ENCODE results near the gene BARD1.

BARD1 gene

DNA sequence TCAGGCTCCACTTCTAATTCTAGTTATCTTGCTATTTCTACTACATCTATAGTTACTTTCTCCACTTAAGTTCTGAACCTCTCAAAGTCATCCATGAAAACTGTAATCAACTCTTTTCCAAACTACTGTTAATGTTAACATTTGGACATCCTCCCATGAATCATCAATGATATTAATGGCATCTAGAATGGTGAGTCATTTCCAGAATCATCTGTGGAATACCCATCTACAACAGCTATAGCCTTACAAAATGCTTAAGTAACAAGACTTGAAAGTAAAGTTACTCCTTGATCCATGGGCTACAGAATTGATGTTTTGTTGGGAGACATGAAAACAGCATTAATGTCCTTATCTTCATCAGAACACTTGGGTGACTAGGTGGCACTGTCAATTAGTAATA, 35.4 kb downstream of the BARD1 start:
- DNase-seq (ENCODE audit: low spot score): no peak
- H4K91ac ChIP-seq (ENCODE audit: low read depth, low read length, poor library complexity): no peak overlapping the region
- no peak overlapping the region for H3K23ac ChIP-seq (ENCODE audit: low read depth, low read length, poor library complexity)
- H3K79me1 ChIP-seq (ENCODE audit: low read depth, low read length): no peaks in the 10 kb centered on the region
- no peak overlapping the region for H2AFZ ChIP-seq (ENCODE audit: low read length)
- H3K9me3 ChIP-seq (replicated peaks in 1 of 2; ENCODE audit: control insufficient read depth in 2 of 2, insufficient read depth in 1 of 2, low read depth in 1 of 2, low read length in 2 of 2): peaks cover 7 to 40% of the 10 kb centered on the region in 2 donors
- H3K4me3 ChIP-seq (ENCODE audit: low read length in 2 of 2): no peak overlapping the region
- H3K27ac ChIP-seq (replicated peaks; ENCODE audit: low read length): no peak overlapping the region
- no peak overlapping the region for H2BK120ac ChIP-seq (ENCODE audit: low read depth, low read length)
- H3K4me2 ChIP-seq (ENCODE audit: insufficient read depth, low read length, poor library complexity, severe bottlenecking): no peak overlapping the region
- no peak overlapping the region for H4K8ac ChIP-seq (ENCODE audit: low read depth, low read length)
- H2AK5ac ChIP-seq (ENCODE audit: low read depth, low read length): no peak overlapping the region
- no peak overlapping the region for H3K18ac ChIP-seq (ENCODE audit: low read length)
- no peak overlapping the region for H3K14ac ChIP-seq (ENCODE audit: low read length)
- H3K4ac ChIP-seq (ENCODE audit: low read length): no peak overlapping the region
- H2BK5ac ChIP-seq (ENCODE audit: low read length): no peak overlapping the region
- H3K9ac ChIP-seq (ENCODE audit: low read depth, low read length, poor library complexity): no peak overlapping the region
- H3K27me3 ChIP-seq (ENCODE audit: control insufficient read depth in 3 of 3, insufficient read depth in 3 of 3, low read depth in 1 of 3, low read length in 3 of 3): no peaks in the 10 kb centered on the region
- H3K36me3 ChIP-seq (replicated peaks in 1 of 2; ENCODE audit: control insufficient read depth in 2 of 2, insufficient read depth in 2 of 2, low read length in 2 of 2): peaks cover 6 to 77% of the 10 kb centered on the region in 2 donors
- no peak overlapping the region for H2BK15ac ChIP-seq (ENCODE audit: low read length)
- no peaks in the 10 kb centered on the region for H3K4me1 ChIP-seq (ENCODE audit: control insufficient read depth in 2 of 2, insufficient read depth in 1 of 2, low read depth in 1 of 2, low read length in 2 of 2)
- H2BK12ac ChIP-seq (ENCODE audit: low read length): no peak overlapping the region

DNA sequence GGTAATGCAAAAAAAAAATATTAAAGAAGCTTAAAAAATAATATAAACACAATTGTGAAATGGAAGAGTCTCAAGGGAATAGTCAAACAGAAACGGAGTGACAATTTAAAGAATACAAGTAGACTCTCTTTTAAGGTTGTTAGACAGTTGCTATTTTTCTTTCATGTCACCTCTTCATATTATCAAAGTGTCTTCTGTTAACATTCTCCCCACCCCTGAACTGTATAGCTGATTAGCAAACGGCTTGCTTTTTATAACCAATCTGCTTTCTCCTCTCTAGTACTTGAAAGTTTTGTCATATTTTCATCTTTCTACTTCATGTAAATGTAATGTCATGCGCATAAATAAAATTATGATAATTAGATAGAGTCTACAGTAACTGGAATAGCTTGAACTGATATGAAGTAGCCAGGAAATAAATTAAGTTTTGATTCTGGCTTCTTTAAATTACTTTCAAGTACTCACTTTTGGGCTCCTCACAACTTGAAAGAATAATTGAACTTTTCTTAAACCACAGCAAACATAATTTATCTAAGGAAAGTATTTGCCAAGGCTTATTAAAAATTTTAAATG, 37.0 kb downstream of the BARD1 start:
- Histone ChIP-seq H3K23ac (ENCODE audit: low read depth, low read length, poor library complexity) (no peak overlapping the region), H3K4me1 (ENCODE audit: control insufficient read depth in 2 of 2, insufficient read depth in 1 of 2, low read depth in 1 of 2, low read length in 2 of 2) (no peaks in the 10 kb centered on the region), H2AK5ac (ENCODE audit: low read depth, low read length) (no peak overlapping the region), H3K4me3 (ENCODE audit: low read length in 2 of 2) (no peak overlapping the region), H4K91ac (ENCODE audit: low read depth, low read length, poor library complexity) (no peak overlapping the region), H3K9me3 (replicated peaks in 1 of 2; ENCODE audit: control insufficient read depth in 2 of 2, insufficient read depth in 1 of 2, low read depth in 1 of 2, low read length in 2 of 2) (peaks cover 7 to 34% of the 10 kb centered on the region in 2 donors), H2BK15ac (ENCODE audit: low read length) (no peak overlapping the region), H3K79me1 (ENCODE audit: low read depth, low read length) (no peaks in the 10 kb centered on the region), H4K8ac (ENCODE audit: low read depth, low read length) (no peak overlapping the region), H3K18ac (ENCODE audit: low read length) (no peak overlapping the region), H3K27ac (replicated peaks; ENCODE audit: low read length) (no peak overlapping the region), H3K14ac (ENCODE audit: low read length) (no peak overlapping the region), H3K27me3 (ENCODE audit: control insufficient read depth in 3 of 3, insufficient read depth in 3 of 3, low read depth in 1 of 3, low read length in 3 of 3) (no peaks in the 10 kb centered on the region), H2BK120ac (ENCODE audit: low read depth, low read length) (no peak overlapping the region), H2BK5ac (ENCODE audit: low read length) (no peak overlapping the region), H3K4ac (ENCODE audit: low read length) (no peak overlapping the region), H3K9ac (ENCODE audit: low read depth, low read length, poor library complexity) (no peak overlapping the region), H2AFZ (ENCODE audit: low read length) (no peak overlapping the region), H3K36me3 (replicated peaks in 1 of 2; ENCODE audit: control insufficient read depth in 2 of 2, insufficient read depth in 2 of 2, low read length in 2 of 2) (peaks cover 6 to 79% of the 10 kb centered on the region in 2 donors), H3K4me2 (ENCODE audit: insufficient read depth, low read length, poor library complexity, severe bottlenecking) (no peak overlapping the region), H2BK12ac (ENCODE audit: low read length) (no peak overlapping the region)
- DNase-seq (ENCODE audit: low spot score): no peak
- no CpG with 5 or more reads among the region's 3 CpGs for WGBS, 2 donors (ENCODE audit: extremely low coverage in 2 of 2, insufficient read length in 2 of 2, insufficient replicate concordance in 1 of 2)

DNA sequence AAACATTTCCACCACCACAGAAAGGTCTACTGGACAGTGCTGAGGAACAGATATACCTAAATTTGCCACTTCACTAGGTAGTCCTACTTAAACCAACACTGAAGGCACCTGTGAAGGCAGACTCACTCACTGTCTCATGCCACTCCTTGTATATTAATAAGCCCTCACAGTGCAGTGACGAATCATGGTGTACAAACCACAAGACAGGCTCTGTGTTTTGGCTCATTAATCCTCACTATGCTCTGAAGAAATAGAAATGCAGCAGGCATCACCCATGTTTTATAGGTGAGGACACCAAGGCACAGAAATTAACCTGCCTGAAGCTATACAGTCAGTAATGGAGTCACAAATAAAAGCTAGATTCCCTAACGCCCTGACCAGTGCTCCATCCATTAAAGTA, 44.3 kb downstream of the BARD1 start:
- Histone ChIP-seq H3K4me3 (ENCODE audit: low read length in 2 of 2) (no peak overlapping the region), H3K36me3 (replicated peaks in 1 of 2; ENCODE audit: control insufficient read depth in 2 of 2, insufficient read depth in 2 of 2, low read length in 2 of 2) (peaks cover 6 to 94% of the 10 kb centered on the region in 2 donors), H4K91ac (ENCODE audit: low read depth, low read length, poor library complexity) (no peak overlapping the region), H3K27me3 (ENCODE audit: control insufficient read depth in 3 of 3, insufficient read depth in 3 of 3, low read depth in 1 of 3, low read length in 3 of 3) (no peaks in the 10 kb centered on the region), H3K9me3 (replicated peaks in 1 of 2; ENCODE audit: control insufficient read depth in 2 of 2, insufficient read depth in 1 of 2, low read depth in 1 of 2, low read length in 2 of 2) (peaks cover 0 to 7% of the 10 kb centered on the region in 2 donors), H3K14ac (ENCODE audit: low read length) (no peak overlapping the region), H2BK120ac (ENCODE audit: low read depth, low read length) (no peak overlapping the region), H3K23ac (ENCODE audit: low read depth, low read length, poor library complexity) (no peak overlapping the region), H3K79me1 (ENCODE audit: low read depth, low read length) (no peaks in the 10 kb centered on the region), H4K8ac (ENCODE audit: low read depth, low read length) (no peak overlapping the region), H2BK15ac (ENCODE audit: low read length) (no peak overlapping the region), H2AFZ (ENCODE audit: low read length) (no peak overlapping the region), H2AK5ac (ENCODE audit: low read depth, low read length) (no peak overlapping the region), H2BK5ac (ENCODE audit: low read length) (no peak overlapping the region), H3K9ac (ENCODE audit: low read depth, low read length, poor library complexity) (no peak overlapping the region), H3K27ac (replicated peaks; ENCODE audit: low read length) (no peak overlapping the region), H3K4me2 (ENCODE audit: insufficient read depth, low read length, poor library complexity, severe bottlenecking) (no peak overlapping the region), H2BK12ac (ENCODE audit: low read length) (no peak overlapping the region), H3K4me1 (ENCODE audit: control insufficient read depth in 2 of 2, insufficient read depth in 1 of 2, low read depth in 1 of 2, low read length in 2 of 2) (no peaks in the 10 kb centered on the region), H3K18ac (ENCODE audit: low read length) (no peak overlapping the region), H3K4ac (ENCODE audit: low read length) (no peak overlapping the region)
- WGBS, 2 donors (ENCODE audit: extremely low coverage in 2 of 2, insufficient read length in 2 of 2, insufficient replicate concordance in 1 of 2): no CpG with 5 or more reads among the region's 2 CpGs
- no peak for DNase-seq (ENCODE audit: low spot score)

DNA sequence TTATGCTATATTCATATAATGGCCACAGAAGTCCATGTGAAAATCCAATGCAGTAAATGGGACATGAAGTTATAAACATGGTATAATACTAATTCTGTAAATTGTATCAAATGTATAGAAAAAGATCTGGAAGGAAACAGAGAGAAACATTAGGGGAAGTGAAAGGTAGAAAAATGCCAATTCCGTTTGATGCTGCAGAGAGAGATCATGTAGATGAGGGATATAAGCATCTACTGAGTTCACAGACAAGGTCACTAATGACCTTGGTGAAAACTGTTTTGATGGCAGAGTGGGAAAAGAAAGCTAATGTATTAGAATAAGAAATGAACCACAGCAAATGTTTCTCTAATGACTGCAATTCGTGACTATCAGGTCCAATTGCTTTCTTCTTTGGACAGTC, 56.0 kb downstream of the BARD1 start:
- peaks cover 7 to 98% of the 10 kb centered on the region in 2 donors for H3K36me3 ChIP-seq (replicated peaks in 1 of 2; ENCODE audit: control insufficient read depth in 2 of 2, insufficient read depth in 2 of 2, low read length in 2 of 2)
- no peak overlapping the region for H3K23ac ChIP-seq (ENCODE audit: low read depth, low read length, poor library complexity)
- H3K4me1 ChIP-seq (ENCODE audit: control insufficient read depth in 2 of 2, insufficient read depth in 1 of 2, low read depth in 1 of 2, low read length in 2 of 2): no peaks in the 10 kb centered on the region
- no peak overlapping the region for H4K91ac ChIP-seq (ENCODE audit: low read depth, low read length, poor library complexity)
- H3K4me3 ChIP-seq (ENCODE audit: low read length in 2 of 2): no peak overlapping the region
- H3K79me1 ChIP-seq (ENCODE audit: low read depth, low read length): no peaks in the 10 kb centered on the region
- no peak for DNase-seq (ENCODE audit: low spot score)
- H3K27me3 ChIP-seq (ENCODE audit: control insufficient read depth in 3 of 3, insufficient read depth in 3 of 3, low read depth in 1 of 3, low read length in 3 of 3): no peaks in the 10 kb centered on the region
- WGBS, 2 donors (ENCODE audit: extremely low coverage in 2 of 2, insufficient read length in 2 of 2, insufficient replicate concordance in 1 of 2): no CpG with 5 or more reads among the region's 2 CpGs
- no peak overlapping the region for H3K4me2 ChIP-seq (ENCODE audit: insufficient read depth, low read length, poor library complexity, severe bottlenecking)
- H3K9me3 ChIP-seq (replicated peaks in 1 of 2; ENCODE audit: control insufficient read depth in 2 of 2, insufficient read depth in 1 of 2, low read depth in 1 of 2, low read length in 2 of 2): peaks cover 0 to 6% of the 10 kb centered on the region in 2 donors
- H3K14ac ChIP-seq (ENCODE audit: low read length): no peak overlapping the region
- no peak overlapping the region for H2BK12ac ChIP-seq (ENCODE audit: low read length)
- no peak overlapping the region for H4K8ac ChIP-seq (ENCODE audit: low read depth, low read length)
- H3K9ac ChIP-seq (ENCODE audit: low read depth, low read length, poor library complexity): no peak overlapping the region
- no peak overlapping the region for H3K27ac ChIP-seq (replicated peaks; ENCODE audit: low read length)
- no peak overlapping the region for H3K18ac ChIP-seq (ENCODE audit: low read length)
- no peak overlapping the region for H2BK15ac ChIP-seq (ENCODE audit: low read length)
- no peak overlapping the region for H2BK120ac ChIP-seq (ENCODE audit: low read depth, low read length)
- no peak overlapping the region for H2AFZ ChIP-seq (ENCODE audit: low read length)
- H2BK5ac ChIP-seq (ENCODE audit: low read length): no peak overlapping the region
- H3K4ac ChIP-seq (ENCODE audit: low read length): no peak overlapping the region
- H2AK5ac ChIP-seq (ENCODE audit: low read depth, low read length): no peak overlapping the region
